Ureter (tissue), 1 donor: ENCODE results near the gene RPS6KC1. TPM values are rescaled to one million over a fixed set of nuclear protein-coding genes. Genes with fewer than 3 reads are reported as not detected.
"Not testable (repeated sequence)": the region's sequence is repeated elsewhere in the genome, so short reads cannot be mapped to it uniquely, and the experiment has no call there.

ENCODE experiments used
- DNase-seq: peaks from one replicate; pipeline ENCODE4 v3.0.0-alpha.2; 2020; ENCODE audit warnings: low spot score
- total RNA-seq: library from RNA; stranded (reverse); gene quantifications from one replicate; pipeline ENCODE4 v1.2.4, GENCODE V29; 2023
- donor health status: DM: yes; HTN: yes; CAD: no.

The RPS6KC1 gene
- total RNA-seq, 1 donor from 2014 or later = 20.7 TPM

DNA sequence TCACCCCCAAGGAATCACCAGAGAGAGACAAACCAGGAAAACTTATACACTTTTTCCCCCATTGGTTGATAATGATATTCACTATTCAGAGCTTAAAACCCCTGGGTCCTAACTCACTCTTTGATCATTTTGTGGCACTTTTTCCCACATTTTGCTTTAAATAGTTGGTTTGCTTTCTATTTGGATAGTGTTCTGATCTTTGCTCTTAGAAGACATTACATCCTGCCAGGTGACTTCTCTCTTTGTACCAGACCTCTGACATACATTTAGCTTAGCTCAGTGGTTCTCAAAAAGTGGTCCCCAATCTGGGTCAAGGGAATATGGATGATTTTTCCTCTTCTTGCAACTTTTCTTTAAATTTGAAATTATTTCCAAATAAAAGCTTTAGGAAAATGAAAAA is 228.4 kb downstream of the RPS6KC1 start:
- DNase-seq = no peak

GRCh38 chr1:213281640-213282301 is 230.7 kb downstream of the RPS6KC1 start:
- no peak for DNase-seq

- DNase-seq = no peak
These were observed 233.6 kb downstream of the RPS6KC1 start for GRCh38 chr1:213284626-213285025.

DNA sequence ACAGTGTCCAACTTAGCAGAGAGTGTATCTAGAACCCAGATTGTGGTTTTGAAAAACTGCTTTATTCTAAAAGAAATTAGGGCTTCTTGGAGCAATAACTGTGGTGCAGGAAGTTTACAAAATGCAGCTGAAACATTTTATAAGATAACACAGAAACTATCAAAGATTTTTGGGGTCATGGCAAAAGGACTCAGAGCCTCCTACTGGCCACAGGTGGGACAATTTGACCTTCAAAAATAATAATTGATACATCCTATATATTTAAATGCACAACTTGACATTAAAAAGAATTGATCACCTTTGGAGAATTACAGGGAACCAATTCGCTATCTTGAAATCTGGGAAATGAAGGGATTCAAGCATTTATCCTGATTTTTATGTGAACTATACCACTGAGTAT is 235.2 kb downstream of the RPS6KC1 start:
- no peak for DNase-seq

DNA sequence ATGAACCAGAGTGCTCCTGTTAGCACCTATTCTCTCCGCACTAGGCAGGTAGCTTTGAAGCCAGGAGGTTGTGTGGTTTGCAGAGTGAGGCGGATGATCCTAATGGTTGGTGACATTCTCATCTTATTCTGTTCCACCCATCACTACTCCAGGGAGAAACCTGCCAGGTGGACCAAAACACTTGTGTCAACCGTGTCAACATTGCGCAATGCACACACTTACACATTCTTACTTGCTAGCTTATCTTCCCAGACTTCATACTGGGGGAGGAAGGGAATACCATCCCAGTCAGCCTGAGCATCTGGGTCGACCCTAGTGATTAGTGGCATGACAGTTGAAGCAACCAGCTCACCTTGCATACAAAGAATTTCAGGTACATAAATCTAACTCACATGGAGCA is 236.9 kb downstream of the RPS6KC1 start:
- no peak for DNase-seq

DNA sequence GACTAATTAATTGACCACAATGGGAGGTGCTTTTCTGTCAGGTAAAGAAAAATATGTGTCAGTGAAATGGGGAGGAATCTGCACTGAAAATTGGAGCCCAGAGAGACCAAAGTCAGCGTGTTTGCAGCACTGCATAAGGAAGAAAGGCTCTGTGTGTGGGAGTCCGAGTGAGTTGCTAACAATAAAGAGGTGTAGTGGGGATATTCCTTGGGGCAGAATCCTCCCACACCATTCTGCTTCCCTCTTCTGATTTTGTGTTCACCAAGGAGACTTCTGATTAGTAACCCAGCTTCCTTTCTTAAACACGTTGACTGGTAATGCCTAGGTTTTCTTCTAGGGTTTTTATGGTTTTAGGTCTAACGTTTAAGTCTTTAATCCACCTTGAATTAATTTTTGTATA is 240.5 kb downstream of the RPS6KC1 start:
- no peak for DNase-seq

- no peak for DNase-seq
These were observed 241.6 kb downstream of the RPS6KC1 start for GRCh38 chr1:213292614-213293013.

DNA sequence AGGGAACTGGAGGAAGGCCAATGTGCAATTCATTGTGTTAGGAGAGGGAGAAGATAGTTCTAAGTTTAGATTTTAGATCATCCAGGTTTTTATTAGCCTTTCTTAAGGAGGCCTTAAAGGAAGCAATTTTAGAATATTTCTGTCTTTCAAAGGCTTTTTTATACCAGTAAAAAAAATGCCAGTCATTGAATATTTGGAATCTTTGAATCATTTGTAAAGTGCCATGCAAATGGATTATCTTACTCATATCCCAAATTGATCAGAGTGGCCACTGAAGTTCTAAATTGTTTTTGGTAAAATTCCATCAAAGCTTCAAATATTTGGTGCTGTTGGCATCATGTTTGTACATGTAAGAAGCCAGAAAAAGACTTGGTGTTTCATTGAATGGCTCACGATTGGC is 244.8 kb downstream of the RPS6KC1 start:
- DNase-seq = no peak

GRCh38 chr1:213296558-213296957 is 245.5 kb downstream of the RPS6KC1 start:
- DNase-seq = no peak

DNA sequence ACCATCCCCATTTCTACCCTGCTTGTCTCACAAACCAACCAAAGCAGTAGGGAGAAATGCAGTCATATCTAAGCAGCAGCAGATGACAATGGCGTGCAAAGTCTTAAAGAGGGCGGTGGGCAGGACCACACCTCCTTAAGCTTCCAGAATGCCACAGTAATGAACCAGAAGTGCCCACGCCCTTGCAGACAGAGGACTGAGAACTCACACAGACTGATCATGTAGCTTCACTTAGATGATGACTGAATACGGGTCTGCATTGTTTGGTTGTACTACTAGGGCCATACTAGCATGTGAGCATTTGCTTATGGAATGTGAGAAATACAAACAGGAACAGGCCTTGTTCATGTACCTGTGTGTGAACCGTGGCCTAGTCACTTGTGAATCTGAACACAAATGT is 246.0 kb downstream of the RPS6KC1 start:
- DNase-seq = no peak

DNA sequence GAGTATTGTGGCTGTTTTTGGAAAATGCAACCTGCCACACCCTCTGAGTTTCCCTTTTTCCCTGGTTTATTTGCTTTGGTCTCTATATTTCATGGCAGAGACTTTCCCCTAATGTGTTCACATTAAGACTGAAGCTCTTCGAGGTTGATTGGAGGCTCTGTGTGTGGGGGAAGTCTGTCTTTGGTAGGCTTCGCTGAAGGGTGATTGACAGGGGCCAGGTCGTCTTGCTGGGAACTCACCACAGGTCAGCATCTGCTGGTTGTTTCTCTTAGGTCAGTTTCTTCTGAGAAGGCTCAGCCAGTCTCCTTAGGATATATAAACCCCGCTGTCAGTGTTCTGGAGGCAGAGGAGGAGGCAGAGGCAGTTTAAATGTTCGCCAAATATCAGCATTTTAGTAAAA is 249.4 kb downstream of the RPS6KC1 start:
- DNase-seq = no peak

GRCh38 chr1:213301524-213301923 is 250.5 kb downstream of the RPS6KC1 start:
- DNase-seq = not testable (repeated sequence)

DNA sequence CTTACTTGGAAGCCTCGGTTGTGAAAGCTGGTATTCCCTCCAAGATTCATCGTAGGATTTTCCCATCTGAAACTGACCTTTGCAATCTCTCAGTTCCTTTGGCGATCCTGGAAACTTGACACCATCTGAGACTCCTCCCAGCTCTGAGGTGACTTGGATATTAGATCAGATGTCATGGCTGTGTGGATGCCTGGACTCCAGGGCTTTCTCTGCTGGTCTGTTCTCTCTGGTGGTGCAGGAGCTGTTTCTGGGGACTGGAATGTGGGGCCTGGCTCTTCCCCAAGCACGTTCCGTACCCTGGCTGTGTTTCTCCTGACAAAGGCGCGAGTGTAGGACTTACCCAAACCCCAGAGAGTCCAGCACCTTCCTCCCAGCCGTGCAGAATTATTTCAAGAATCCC is 252.2 kb downstream of the RPS6KC1 start:
- no peak for DNase-seq

DNA sequence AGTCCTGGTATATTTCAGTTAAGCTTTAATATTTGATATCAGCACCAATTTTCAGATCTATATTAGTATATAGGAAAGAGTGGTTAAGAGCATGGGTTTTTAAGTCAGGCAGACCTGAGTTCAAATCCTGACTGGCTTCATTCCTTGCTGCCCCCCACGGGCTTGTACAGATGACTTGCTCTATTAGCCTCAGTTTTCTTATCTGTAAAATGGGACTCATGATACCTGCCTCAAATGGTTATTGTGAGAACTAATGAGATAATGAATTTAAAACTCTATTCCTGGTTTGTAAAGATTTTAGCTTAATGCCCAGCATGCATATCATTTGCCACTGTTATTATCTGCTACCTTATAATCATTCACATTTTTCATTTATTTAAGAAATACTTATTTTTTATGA is 264.5 kb downstream of the RPS6KC1 start:
- no peak for DNase-seq

DNA sequence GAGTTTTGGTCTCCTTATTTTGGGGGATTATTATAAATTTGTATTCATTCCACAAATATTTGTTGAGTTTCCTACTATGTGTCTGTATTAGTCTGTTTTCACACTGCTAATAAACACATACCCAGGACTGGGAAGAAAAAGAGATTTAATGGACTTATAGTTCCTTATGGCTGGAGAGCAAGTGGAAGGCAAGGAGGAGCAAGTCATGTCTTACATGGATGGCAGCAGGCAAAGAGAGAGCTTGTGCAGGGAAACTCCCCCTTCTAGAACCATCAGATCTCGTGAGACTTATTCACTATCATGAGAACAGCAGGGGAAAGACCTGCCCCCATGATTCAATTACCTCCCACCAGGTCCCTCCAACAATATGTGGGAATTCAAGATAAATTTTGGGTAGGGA is 267.4 kb downstream of the RPS6KC1 start:
- not testable (repeated sequence) for DNase-seq

GRCh38 chr1:213320191-213320870 is 269.3 kb downstream of the RPS6KC1 start:
- no peak for DNase-seq

Other genes starting within 250 kb of the RPS6KC1 start
- not detected for gene SPATA45, start 203.6 kb upstream of the RPS6KC1 start, total RNA-seq
- gene FLVCR1, start 193.0 kb upstream of the RPS6KC1 start, total RNA-seq = 11.1 TPM
- gene VASH2, start 100.7 kb upstream of the RPS6KC1 start, total RNA-seq = 1.5 TPM
- 43.9 TPM for gene ANGEL2, start 35.4 kb upstream of the RPS6KC1 start, total RNA-seq